ENCODE data around the gene APOB. TPM values are rescaled to one million over a fixed set of nuclear protein-coding genes. Genes with fewer than 3 reads are reported as not detected.

The APOB gene
- total and polyA plus RNA-seq, 9 donors = 0.13 to 4.8 (median 1.3) TPM

DNA sequence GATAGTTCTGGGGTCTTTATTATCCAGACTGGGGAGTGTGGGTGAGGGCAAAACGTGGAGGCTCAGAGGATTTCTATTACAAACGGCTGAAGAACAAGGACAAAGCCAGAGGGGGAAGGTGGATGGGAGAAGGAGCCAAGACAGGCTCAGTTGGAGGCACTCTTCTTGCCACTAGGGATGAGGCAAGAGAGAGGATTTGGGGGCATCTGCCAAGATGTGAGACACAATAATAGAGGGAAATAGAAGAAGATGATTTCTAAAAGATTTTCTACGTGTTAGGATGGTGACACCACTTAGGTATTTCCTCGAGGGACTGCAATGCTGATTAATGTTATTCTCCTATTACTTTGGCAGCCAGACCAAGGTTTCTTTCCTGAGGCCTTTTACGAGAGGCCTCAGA lies 71.8 kb downstream of the APOB start:
- H3K27me3 ChIP-seq = no peaks in the 10 kb centered on the region
- H3K9me3 ChIP-seq = no peaks in the 10 kb centered on the region
- TF ChIP-seq, protein P1, sequence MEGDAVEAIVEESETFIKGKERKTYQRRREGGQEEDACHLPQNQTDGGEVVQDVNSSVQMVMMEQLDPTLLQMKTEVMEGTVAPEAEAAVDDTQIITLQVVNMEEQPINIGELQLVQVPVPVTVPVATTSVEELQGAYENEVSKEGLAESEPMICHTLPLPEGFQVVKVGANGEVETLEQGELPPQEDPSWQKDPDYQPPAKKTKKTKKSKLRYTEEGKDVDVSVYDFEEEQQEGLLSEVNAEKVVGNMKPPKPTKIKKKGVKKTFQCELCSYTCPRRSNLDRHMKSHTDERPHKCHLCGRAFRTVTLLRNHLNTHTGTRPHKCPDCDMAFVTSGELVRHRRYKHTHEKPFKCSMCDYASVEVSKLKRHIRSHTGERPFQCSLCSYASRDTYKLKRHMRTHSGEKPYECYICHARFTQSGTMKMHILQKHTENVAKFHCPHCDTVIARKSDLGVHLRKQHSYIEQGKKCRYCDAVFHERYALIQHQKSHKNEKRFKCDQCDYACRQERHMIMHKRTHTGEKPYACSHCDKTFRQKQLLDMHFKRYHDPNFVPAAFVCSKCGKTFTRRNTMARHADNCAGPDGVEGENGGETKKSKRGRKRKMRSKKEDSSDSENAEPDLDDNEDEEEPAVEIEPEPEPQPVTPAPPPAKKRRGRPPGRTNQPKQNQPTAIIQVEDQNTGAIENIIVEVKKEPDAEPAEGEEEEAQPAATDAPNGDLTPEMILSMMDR (IDR thresholded peaks at IDR 0.05) = no peak
- TF ChIP-seq EP300 (IDR thresholded peaks at IDR 0.05) = no peak
- TF ChIP-seq POLR2A (IDR thresholded peaks at IDR 0.05) = no peak
- no peak for DNase-seq
- intact Hi-C loops (cut with DNase I) = no loop called here
- no peak overlapping the region for H3K4me3 ChIP-seq
- no peaks in the 10 kb centered on the region for H3K36me3 ChIP-seq
- no peak overlapping the region for H3K27ac ChIP-seq
- 47 to 50% (median 48%) methylated on average over 5 of the region's 5 CpGs for WGBS, 3 donors
- peaks cover 1% of the 10 kb centered on the region for H3K4me1 ChIP-seq (ENCODE audit: insufficient read depth)

DNA sequence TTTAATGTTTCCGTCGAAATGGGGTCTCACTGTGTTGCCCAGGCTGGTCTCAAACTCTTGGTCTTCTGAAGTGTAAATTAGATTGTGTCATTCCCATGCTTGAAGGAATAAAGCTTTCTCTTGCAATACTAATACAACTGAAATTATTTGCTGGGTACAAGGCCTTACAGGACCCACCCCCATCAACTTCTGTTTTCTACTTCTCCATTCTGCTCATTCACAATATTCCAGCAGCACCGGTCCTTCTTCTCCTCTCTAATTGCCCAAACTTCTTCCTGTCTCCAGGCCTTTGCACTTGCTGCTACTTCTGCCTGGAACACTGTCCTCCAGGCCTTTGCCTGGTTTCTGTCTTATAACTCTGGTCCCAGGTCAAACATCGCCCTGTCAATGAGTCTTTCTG lies 73.8 kb downstream of the APOB start:
- DNase-seq = no peak
- no peak for TF ChIP-seq POLR2A (IDR thresholded peaks at IDR 0.05)
- no peak for TF ChIP-seq EP300 (IDR thresholded peaks at IDR 0.05)
- TF ChIP-seq, protein P1 (IDR thresholded peaks at IDR 0.05) = no peak
- intact Hi-C loops (cut with DNase I) = no loop called here
- H3K9me3 ChIP-seq = no peaks in the 10 kb centered on the region
- WGBS, 3 donors = 94 to 96% (median 94%) methylated on average over 4 of the region's 4 CpGs
- no peaks in the 10 kb centered on the region for H3K36me3 ChIP-seq
- H3K27ac ChIP-seq = no peak overlapping the region
- H3K4me1 ChIP-seq (ENCODE audit: insufficient read depth) = peaks cover 1% of the 10 kb centered on the region
- H3K4me3 ChIP-seq = no peak overlapping the region
- no peaks in the 10 kb centered on the region for H3K27me3 ChIP-seq

DNA sequence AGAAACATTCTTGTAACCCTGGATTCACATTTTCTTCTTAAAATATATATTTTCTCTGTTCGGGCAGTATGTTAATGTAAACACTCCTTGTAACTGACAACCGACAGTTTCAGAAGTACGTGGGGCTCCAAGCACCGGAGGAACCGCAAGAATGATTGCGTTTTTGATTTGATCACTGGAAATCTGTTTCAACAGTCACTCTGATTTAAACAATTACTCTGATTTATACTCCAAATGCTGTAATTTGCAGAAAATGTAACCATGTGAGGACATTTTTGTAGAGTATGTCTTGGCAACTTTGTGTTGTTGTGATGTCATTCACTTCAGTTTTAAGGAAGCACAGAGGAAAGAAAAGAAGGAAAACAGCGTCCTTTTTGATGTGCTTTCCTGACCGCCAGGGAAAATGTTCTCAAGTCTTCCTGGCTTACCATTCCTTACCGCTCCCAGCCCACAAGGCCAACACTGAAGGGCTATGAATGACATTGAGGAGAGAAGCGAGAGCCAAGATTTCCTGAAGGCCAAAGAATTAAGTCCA lies 77.7 kb downstream of the APOB start:
- Histone ChIP-seq H3K4me1 (ENCODE audit: insufficient read depth) (no peaks in the 10 kb centered on the region), H3K36me3 (no peaks in the 10 kb centered on the region), H3K9me3 (no peaks in the 10 kb centered on the region), H3K27me3 (no peaks in the 10 kb centered on the region), H3K27ac (no peak overlapping the region), H3K4me3 (no peak overlapping the region)
- TF ChIP-seq EP300 (IDR thresholded peaks at IDR 0.05) = no peak
- no peak for TF ChIP-seq POLR2A (IDR thresholded peaks at IDR 0.05)
- TF ChIP-seq, protein P1 (IDR thresholded peaks at IDR 0.05) = no peak
- intact Hi-C loops (cut with DNase I) = no loop called here
- no peak for DNase-seq
- 70 to 76% (median 75%) methylated on average over 10 of the region's 10 CpGs for WGBS, 3 donors

DNA sequence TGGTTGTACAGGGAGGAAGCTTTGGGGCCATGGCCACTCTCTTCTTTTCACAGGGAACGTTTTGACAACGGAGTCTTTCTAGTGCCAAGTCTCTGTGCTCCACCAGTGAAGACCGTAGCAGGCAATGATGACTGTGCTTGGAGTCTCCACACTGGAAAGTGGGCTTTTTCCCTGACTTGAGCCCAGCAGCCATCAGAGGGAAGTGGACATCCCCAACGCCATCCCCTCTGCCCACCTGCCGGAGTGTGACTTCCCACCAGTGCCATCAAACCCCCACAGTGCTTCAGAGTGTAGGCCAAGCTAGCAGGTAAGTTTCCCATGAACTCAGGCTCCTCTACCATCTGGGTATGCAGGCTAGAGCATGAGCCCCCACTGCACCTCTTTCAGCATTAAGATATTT lies 78.7 kb downstream of the APOB start:
- Histone ChIP-seq H3K4me1 (ENCODE audit: insufficient read depth) (no peaks in the 10 kb centered on the region), H3K4me3 (no peak overlapping the region), H3K27ac (no peak overlapping the region), H3K27me3 (no peaks in the 10 kb centered on the region), H3K36me3 (no peaks in the 10 kb centered on the region), H3K9me3 (no peaks in the 10 kb centered on the region)
- DNase-seq = no peak
- TF ChIP-seq EP300 (IDR thresholded peaks at IDR 0.05) = no peak
- TF ChIP-seq, protein P1 (IDR thresholded peaks at IDR 0.05) = no peak
- TF ChIP-seq POLR2A (IDR thresholded peaks at IDR 0.05) = no peak
- WGBS, 3 donors = 67 to 82% (median 74%) methylated on average over 5 of the region's 5 CpGs
- intact Hi-C loops (cut with DNase I) = loop anchor here in 1 of 4 donors (2.0 kb wide), 1 partner anchor 300 kb away; no protein-coding TSS in a partner anchor
